ENCODE measurements around the gene CDKL1. TPM values are rescaled to one million over a fixed set of nuclear protein-coding genes. Genes with fewer than 3 reads are reported as not detected.

Gene CDKL1
- 28.3 and 31.9 TPM in 2 replicates for total RNA-seq

DNA sequence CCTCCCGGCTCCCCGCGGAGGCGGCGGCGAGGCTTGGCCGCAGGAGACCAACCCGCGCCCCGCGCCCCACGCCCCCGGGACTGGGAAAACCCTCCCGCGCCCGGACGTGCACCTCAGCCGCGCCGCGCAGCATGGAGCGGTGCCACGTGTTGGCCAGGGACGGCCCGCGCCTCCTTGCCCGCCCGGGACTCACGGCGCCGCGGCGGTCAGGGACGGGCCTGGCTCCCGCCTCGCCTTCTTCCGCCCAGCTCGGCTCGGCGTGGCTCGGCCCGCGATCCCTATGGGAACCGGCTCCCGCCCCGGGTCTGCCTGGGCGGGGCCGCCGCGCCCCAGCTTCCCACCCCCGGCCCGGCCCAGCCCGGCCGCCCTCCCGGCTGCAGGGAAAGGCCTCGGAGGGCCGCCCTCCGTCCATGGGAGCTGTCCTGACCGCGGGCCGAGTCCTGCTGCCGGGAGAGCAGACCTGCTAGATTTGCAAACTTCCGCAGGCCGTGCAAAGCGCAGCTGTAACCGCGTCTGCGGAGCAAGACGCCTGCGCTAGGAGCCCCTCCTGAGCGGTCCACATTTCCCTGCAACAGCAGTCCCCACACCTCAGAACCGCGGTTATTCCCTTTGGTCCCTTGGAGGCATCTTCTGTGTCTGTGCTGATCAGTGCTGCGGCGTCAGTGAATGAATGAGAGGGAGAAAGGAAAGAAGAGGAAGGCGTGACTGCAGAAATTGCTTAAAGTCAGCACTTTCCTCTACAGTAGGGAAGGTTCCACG, at the start of gene CDKL1:
Gene CDKL1 (minus strand): TSS at position 251 of the 759 bp plus-strand sequence. CDS start 1,013 bp downstream, outside the sequence.
- DNase-seq (ENCODE audit: low read depth in 2 of 2): peak; percentile 56 to 75

DNA sequence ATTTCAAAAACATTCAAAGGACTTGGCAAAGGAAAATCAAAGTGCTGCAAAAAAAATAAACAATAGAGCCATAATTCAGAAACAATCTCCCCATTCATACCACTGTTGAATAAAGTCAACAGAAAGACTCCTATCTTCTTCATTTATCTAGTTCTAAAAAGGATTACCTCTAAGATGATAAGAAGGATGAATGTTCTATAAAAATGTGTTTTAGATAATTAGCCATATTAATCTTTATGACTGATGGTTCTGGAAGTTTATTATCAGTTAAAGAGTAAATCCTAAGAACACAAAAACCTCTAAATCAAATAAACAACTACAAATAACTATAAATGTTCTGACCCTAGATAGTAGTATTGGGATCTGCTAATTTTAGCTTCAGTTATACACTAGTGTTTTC, 37.8 kb upstream of the CDKL1 start:
- no peak for DNase-seq (ENCODE audit: low read depth in 2 of 2)

DNA sequence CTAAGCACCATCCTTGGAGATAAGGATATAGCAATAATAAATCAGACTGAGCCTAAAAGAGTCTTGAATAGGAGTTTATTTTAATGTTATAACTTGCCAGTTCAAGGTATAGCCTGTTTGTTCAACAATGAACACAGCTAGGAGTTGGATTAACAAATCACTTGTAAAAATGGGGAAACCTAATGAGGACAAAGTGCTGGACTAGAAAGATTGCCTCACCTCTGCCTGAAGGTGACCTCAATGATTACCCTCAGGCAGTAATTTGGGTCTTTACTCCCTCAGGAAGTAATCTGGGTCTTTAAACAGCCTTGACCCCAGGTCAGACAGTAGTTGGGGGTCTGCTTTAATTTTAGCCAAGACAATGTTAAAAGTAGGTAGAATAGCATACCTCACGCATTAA, 35.5 kb upstream of the CDKL1 start:
- no peak for DNase-seq (ENCODE audit: low read depth in 2 of 2)

DNA sequence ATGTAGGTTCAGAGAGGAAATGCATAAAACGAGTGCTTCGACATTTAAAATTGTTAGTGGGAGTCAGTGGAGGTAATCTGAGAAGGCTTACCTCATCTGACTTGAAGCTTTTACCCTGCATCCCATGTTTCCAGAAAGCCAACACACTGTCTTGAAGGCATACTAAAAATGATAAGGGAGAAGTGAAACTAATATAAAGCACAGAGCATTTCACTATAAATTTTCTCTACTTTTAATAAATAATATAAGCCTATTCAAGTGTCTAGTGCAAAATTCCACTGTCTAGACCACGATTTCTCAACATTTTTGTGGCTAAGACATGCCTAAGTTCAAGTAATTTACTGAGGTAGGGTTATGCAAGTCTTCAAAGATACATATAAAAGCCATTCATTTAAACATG, 29.1 kb upstream of the CDKL1 start:
- no peak for DNase-seq (ENCODE audit: low read depth in 2 of 2)

DNA sequence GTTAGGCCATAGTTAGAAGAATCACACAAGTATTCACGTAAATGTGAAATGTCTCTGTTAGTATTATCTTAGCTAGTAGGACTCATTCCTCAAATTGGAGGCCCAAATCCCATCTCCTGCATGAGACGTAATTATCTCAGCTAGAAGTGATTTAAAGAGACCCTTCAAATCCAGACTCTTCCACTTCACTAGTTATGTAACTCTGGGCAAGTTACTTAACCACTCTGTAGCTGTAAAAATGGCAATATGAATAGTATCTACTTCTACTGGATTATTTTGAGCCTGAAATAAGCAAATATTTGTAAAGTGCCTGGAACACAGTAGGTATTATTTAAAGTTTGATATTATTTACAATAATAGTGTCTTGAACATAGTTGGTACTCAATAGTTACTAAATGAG, 28.4 kb upstream of the CDKL1 start:
- DNase-seq (ENCODE audit: low read depth in 2 of 2): no peak

DNA sequence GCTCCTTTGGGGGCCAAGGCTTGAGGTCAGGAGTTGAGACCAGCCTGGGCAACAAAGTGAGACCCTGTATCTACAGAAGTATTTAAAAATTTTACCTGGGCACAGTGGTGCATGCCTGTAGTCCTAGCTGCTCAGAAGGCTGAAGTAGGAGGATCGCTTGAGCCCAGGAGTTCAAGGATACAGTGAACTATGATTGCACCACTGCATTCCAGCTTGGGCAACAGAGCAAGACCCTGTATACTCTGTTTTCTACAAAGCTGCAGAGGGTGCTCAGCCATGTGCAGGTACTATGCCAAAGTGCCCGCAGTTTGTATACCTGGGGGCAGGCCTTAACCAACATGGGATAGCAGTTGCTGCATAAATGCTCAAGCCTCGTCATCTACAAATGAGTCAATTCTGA, 26.8 kb upstream of the CDKL1 start:
- no peak for DNase-seq (ENCODE audit: low read depth in 2 of 2)

DNA sequence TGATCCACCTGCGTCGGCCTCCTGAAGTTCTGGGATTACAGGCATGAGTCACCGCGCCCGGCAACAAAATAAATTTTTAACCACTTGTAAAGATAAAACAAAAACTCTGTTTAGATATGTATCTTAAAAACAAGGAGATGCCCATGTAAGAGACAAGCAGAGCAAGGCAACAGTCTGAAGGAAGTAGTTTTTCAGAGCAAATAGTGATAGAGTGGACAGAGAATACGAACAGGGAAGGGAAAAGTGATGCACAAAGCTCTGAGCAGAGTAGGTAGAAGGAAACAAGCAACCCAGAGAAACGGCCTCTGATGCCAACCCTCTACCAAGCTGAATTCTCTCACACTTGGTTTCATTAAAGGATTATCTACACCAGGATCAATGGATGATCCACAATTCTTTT, 24.8 kb upstream of the CDKL1 start:
- no peak for DNase-seq (ENCODE audit: low read depth in 2 of 2)

DNA sequence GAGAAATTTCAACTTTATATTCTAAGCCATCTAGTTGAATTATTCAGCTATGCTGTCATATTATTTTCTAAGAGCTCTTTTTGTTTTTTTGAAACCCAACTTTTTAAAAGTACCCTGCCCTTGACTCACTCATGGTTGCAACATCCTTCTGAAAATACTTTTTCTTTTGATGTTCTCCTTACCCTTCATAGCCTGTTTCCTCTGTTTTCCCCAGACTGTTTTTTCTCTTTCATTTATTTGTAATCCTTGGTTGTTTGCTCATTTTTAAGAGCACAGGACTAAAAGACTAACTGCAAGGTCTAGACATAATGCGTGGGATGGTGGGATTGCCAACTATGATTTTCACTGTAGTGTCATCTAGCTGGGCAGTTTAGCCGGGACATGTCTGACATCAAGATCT, 21.2 kb upstream of the CDKL1 start:
- DNase-seq (ENCODE audit: low read depth in 2 of 2): no peak

DNA sequence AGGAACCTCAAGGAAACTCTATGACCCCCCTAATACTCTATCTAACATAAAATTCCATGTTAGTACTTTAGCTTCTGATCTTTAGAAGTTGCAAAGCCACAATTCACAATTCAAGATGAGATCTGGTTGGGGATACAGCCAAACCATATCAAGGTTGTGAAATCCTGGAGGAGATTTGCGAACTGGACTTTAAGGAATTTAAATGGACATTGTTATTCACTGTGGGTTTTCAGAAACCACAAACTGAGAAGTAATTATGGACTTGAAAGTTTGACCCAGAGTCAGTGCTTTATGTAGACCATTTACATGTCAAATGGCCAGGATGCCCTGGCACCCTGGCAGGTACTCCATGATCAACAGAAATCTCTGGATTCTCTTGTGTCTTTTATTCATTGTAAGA, 14.2 kb upstream of the CDKL1 start:
- DNase-seq (ENCODE audit: low read depth in 2 of 2): no peak

DNA sequence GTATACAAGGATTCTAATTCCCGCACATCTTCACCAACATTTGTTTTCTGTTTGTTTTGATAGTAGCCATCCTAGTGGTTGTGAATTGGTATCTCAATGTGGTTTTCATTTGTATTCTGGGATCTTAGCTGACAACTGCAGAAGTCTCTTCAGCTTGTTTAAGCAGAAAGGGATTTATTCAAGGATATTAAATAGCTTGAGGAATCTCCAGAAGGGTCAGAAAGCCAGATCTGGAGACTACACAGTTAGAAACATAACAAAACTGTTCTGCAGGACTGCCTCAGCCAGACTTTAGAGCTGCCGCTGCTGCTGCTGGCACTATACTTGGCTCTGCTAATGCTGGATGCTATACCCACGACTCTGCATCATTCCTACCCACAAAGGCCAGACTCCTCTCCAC, 13.4 kb upstream of the CDKL1 start:
- DNase-seq (ENCODE audit: low read depth in 2 of 2): no peak

DNA sequence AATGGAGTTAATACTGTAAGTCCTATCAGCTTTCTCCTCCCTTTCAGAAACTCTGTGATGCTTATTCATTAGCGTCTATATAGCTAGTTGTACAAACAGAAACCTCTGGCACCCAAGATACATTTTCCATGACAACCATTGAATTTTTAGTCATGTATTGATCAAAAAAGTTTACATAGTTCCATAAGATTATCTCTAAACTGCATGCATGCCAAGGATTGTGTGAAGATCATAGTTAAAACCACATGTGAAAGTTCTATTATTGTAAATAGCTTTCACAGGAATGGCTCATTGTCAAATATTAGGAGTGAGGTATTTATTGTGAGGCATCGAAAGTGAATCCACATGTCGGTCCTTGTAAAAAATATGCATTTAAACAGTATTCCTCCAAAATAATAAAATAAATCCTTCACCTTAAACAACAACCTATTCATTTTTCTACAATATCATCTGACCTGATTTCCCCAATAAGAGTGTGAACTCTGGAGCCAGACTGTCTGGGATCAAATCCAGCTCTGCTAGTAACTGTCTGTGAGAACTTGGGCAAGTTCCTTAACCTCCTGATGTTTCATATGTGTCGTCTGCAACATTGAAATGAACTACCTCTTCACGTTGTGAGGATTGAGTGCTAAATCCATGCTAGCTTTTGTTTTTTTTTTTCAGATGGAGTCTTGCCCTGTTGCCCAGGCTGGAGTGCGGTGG, 10.6 kb upstream of the CDKL1 start:
- DNase-seq (ENCODE audit: low read depth in 2 of 2): no peak

DNA sequence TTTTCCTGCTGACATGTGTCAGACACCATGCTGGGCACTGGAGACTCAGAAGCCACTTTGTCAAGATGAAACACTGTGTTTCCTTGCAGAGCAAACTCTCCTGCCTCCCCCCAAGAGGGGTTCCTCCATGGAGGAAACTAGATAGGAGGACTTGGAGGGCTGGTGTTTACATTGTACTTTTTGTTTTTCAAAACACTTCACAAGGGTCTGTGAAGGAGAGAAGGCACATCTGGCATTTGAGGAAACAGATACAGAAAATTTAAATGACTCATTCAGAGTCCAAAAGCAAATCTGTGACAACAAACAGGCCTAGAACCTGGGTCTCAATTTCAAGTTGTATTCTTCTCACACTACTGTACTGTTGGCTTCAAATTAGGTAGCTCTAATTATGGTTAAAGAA, 6.7 kb upstream of the CDKL1 start:
- peak in 1 of 2 donors; percentile 81 for DNase-seq (ENCODE audit: low read depth in 2 of 2)

DNA sequence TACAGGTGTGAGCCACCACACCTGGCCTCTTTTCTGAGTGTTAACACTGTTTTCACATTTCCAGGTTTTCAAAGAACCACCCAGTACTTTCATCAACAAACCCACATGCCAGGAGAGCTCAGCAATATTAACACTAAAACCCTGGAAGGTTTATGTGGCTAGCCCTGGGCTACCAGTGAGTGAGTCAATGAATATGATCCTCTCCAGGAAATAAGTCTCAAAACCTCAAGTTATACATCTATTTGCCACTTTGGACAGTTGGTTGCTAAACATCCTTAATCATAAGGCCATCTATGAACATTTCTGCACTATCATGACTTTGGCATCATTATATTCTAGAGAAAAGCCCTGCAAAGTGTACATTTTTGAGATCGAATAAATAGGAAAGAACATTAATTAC, 6.3 kb upstream of the CDKL1 start:
- DNase-seq (ENCODE audit: low read depth in 2 of 2): no peak

DNA sequence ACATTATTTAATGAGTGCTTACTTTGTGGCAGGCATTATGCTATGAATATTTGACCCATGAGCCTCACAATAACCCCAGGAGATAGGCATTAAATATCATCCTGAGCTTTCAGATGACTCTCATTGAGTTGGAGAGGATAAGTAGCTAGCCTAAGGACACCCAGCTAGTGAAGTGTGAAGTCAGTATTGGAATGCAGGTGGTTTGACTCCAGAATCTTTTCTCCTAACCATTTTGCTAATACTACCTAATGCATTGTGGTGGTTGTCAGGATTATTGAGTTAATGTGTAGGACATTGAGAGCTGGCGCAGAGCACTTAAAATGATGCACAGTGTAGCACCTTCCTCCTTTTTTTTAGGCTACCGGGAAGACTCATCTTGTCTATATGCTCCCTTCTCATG, 3.8 kb upstream of the CDKL1 start:
- no peak for DNase-seq (ENCODE audit: low read depth in 2 of 2)

DNA sequence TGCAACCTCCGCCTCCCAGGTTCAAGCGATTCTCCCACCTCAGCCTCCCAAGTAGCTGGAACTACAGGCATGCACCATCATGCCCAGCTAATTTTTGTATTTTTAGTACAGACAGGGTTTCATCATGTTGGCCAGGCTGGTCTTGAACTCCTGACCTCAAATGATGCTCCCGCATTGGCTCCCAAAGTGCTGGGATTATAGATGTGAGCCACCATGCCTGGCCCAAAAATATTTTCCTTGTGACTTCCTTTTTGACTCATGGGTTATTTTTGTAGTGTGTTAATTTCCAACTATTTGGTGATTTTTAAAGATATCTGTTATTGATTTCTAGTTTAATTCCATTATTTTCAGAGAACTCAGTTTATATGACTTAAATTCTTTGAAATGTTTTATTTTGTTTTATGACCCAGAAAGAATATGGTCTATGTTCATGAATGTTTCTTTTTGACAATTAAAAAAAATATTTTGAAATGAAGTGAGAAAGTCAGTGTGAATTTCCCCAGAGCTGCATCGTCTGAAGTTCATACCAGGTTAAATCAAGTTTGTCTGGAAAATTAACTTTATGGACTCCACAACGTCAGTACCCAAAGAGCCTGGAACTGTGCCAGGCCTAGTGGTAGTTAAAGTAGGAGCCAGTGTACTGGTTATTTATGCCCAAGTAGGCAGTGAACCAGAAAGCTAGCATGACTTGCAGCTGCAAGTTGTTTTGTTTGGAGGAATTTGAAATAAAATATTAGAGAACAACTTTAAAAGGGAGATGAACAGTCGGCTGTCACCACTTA, 2.8 kb upstream of the CDKL1 start:
- DNase-seq (ENCODE audit: low read depth in 2 of 2): peak; percentile 19 to 42

DNA sequence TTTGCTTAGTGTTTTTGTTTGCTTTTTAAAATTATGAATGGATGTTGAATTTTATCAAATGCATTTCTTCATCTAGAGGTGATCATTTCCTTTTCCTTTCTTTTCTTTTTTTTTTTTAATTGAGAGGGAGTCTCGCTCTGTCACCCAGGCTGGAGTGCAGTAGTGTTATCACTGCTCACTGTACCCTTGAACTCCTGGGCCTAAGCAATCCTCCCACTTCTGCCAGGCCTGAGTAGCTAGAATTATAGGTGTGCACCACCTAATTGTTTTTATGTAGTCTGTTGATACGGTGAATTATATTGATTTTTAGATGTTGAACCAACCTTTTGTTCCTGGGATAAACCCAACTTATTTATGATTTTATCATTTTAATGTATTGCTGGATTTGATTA, 1.5 kb upstream of the CDKL1 start:
- no peak for DNase-seq (ENCODE audit: low read depth in 2 of 2)

DNA sequence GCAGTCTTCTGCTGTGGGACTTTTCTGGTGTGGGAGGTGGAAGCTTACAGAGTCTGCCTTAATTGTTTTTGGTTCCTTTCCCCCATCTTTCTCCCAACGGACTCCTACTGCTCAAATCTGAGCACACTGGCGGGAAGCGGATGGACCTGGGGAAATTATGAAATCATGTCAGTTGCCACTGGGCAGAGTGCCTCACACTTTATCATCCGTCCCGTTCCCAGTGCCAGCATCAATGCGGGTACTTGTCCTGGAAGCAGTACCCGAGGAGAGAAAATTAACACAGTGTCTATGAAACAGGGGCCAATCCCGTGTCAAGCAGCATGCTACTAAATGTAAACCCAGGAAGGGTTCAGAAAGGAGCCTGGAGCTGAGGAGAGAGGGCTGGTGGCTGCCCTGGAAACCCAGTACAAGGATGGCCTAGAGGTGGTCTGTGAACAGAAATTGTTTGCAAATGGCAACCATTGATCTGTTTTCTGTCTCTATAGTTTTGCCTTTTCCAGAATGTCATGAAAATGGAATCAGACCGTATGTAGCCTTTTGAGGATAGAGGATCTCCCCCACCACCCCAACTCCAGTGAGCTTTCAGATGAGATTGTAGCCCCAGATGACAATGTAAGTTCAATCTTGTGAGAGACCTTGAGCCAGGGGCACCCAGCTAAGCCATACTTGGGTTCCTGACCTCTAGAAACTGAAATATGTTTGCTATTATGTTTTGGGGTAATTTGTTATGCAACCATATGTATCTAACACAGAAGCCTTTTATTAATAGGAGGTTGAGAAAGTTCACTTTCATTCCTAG, 908 bp upstream of the CDKL1 start:
- peak; percentile 36 to 55 for DNase-seq (ENCODE audit: low read depth in 2 of 2)

DNA sequence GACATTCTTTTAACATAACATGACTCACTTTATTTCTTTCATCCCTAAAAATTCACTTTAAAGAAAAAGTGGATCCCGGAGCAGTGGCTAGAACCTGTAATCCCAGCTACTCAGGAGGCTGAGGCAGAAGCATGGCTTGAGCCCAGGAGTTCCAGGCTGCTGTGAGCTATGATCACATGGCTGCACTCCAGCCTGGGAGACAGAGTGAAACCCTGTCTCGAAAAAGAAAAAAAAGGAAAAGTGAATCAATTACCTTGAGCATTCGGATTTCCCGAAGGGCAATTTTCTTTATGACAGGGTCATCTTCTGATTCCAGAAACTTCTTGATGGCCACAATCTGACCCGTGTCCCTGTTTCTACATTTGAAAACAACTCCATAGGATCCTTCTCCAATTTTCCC, 1.2 kb downstream of the CDKL1 start:
- no peak for DNase-seq (ENCODE audit: low read depth in 2 of 2)

DNA sequence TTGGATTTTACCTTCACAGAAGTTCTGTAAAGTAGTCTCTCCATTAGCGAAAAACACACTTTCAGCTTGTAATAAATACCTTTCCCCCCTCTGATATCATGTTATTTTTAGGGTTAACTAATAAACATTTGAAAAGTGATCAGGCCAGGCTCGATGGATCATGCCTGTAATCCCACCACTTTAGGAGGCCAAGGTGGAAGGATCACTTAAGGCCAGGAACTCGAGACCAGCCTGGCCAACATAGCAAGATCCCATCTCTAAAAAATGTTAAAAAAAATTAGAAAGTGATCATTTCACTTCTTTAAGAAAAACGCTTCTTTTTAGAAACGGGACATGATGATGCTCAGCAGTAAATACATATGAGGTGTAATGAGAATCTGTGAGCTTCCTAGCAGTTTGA, 2.0 kb downstream of the CDKL1 start:
- DNase-seq (ENCODE audit: low read depth in 2 of 2): no peak

DNA sequence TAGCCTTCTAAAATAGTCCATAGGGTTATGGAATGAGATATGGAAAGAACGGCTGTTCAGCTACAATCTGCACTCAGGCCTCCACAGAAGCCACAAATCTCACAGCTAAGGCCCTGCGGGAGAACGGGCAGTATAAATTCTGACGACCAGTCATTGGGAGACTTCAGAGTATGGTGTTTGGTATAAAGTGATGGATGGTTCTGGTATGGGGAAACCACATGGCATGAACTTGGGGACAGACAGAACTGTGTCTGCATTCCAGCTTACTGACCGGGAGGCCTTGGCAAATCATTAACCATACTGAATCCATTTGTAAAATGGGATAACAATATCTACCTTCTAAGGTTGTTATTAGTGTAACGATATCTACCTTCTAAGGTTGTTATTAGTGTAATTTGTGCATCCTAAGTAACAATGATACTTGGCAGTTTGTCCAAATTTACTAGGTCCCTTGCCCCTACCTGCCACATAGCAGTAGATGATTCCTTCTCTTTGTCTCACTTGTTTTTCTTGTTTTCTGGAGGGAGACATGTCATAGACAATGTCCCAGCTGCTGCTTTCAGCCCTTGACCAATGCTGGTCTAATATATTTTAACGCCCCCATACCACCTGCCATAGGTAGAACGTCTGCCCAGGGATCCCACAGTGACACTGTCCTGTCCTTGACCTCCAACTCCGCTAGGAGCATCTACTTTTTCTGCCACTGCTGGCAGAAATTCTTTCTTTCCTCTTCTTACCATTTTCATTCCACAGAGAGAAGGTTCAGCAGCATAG, 6.8 kb downstream of the CDKL1 start:
- no peak for DNase-seq (ENCODE audit: low read depth in 2 of 2)
